A549 (cell line): ENCODE results near the gene ADAMTS20. TPM values are rescaled to one million over a fixed set of nuclear protein-coding genes. Genes with fewer than 3 reads are reported as not detected.
"Not testable (repeated sequence)": the region's sequence is repeated elsewhere in the genome, so short reads cannot be mapped to it uniquely, and the experiment has no call there.

ENCODE experiments used
- ATAC-seq, 2 experiments: fragments of 200-7000 bp in 1 of 2; fragments of >200 bp in 1 of 2; cut with Nextera tagmentation in 1 of 2; cut with Tn5 transposase in 1 of 2; 3 replicates each; pipeline versions ENCODE4 v1.8.0 to v1.9.1; 2018 to 2020; ENCODE audit warnings: mild to moderate bottlenecking in 1 of 2, moderate library complexity in 1 of 2
- CTCF ChIA-PET: fragments of 300-600 bp; sonication (Branson Sonifier 250); formaldehyde crosslinking; extraction: SDS; loops from one replicate; lab custom pipeline; 2021; ENCODE audit warnings: antibody characterized with exemption, inconsistent platforms; lab: Yijun Ruan, JAX
- POLR2A ChIA-PET: fragments of 350-600 bp; formaldehyde crosslinking; extraction: SDS; loops from one replicate; lab custom pipeline; 2021; ENCODE audit warnings: antibody characterized with exemption, inconsistent platforms; lab: Yijun Ruan, JAX
- DNase-seq, 2 experiments: peaks; one replicate each; pipeline versions ENCODE4 v3.0.0 to v3.0.0-alpha.2; 2011 to 2016; ENCODE audit warnings: low read depth in 1 of 2, low spot score in 1 of 2
- FAIRE-seq: peaks from 2 replicates; lab custom pipeline; 2011; peaks lifted over from hg19 to GRCh38; lab: Jason Lieb, UNC
- H3K27ac ChIP-seq, 2 experiments: fragments of >200 bp; sonication (Bioruptor Twin); formaldehyde crosslinking; 3 replicates each; pipeline ENCODE4 v1.5.1; 2016 to 2017
- H3K4me1 ChIP-seq: fragments of >200 bp; sonication (Bioruptor Twin); formaldehyde crosslinking; 3 replicates; pipeline ENCODE4 v1.6.1; 2016
- H3K4me2 ChIP-seq: fragments of >200 bp; sonication (Bioruptor Twin); formaldehyde crosslinking; 3 replicates; pipeline ENCODE4 v1.6.1; 2016
- H3K4me3 ChIP-seq: fragments of >200 bp; sonication (Bioruptor Twin); formaldehyde crosslinking; 3 replicates; pipeline ENCODE4 v1.5.1; 2016
- H3K9me3 ChIP-seq: fragments of >200 bp; sonication (Bioruptor Twin); formaldehyde crosslinking; 3 replicates; pipeline ENCODE4 v1.6.1; 2016
- BHLHE40 ChIP-seq: IDR thresholded peaks from 2 replicates; pipeline ENCODE4 v1.6.1; 2012; ENCODE audit warnings: low read depth, low read length, inconsistent platforms
- CBX8 ChIP-seq: fragments of 200-600 bp; sonication (generic); IDR thresholded peaks from 2 replicates; pipeline ENCODE4 v1.6.1; 2016
- CEBPB ChIP-seq, 2 experiments: fragments of >200 bp in 1 of 2; sonication (Bioruptor Twin) in 1 of 2; formaldehyde crosslinking in 1 of 2; IDR thresholded peaks; 2 replicates each; pipeline ENCODE4 v1.6.1; 2012 to 2016
- CHD2 ChIP-seq: fragments of 150-350 bp; IDR thresholded peaks from 2 replicates; pipeline ENCODE4 v1.6.1; 2014; ENCODE audit warnings: low read length; ENCODE audit not compliant: partially characterized antibody
- FOXS1 ChIP-seq: fragments of 250-450 bp; sonication (Bioruptor Pico); IDR thresholded peaks from 2 replicates; pipeline ENCODE4 v1.5.0; 2020; ENCODE audit warnings: mild to moderate bottlenecking, moderate library complexity
- GATA3 ChIP-seq: IDR thresholded peaks from 2 replicates; pipeline ENCODE4 v1.6.1; 2012; ENCODE audit warnings: borderline replicate concordance
- HOXB5 ChIP-seq: fragments of 250-450 bp; sonication (Bioruptor Pico); IDR thresholded peaks from 2 replicates; pipeline ENCODE4 v1.5.0; 2020; ENCODE audit warnings: mild to moderate bottlenecking, moderate library complexity
- MAFK ChIP-seq: fragments of 450-650 bp; IDR thresholded peaks from 2 replicates; pipeline ENCODE4 v1.6.1; 2014; ENCODE audit not compliant: partially characterized antibody
- MYC ChIP-seq: IDR thresholded peaks from 2 replicates; pipeline ENCODE4 v1.6.1; 2012; ENCODE audit warnings: mild to moderate bottlenecking, inconsistent platforms, low read length, improper control_type of control experiment, borderline replicate concordance
- RAD21 ChIP-seq, 2 experiments: fragments of >200 bp in 1 of 2; sonication (Bioruptor Twin) in 1 of 2; formaldehyde crosslinking in 1 of 2; IDR thresholded peaks in 1 of 2; conservative IDR thresholded peaks in 1 of 2; 2 replicates in 1 of 2; 3 replicates in 1 of 2; pipeline ENCODE4 v1.6.1; 2012 to 2018; ENCODE audit warnings: inconsistent platforms in 1 of 2
- RFX5 ChIP-seq: fragments of 450-650 bp; IDR thresholded peaks from 2 replicates; pipeline ENCODE4 v1.7.1; 2014; ENCODE audit warnings: antibody characterized with exemption, mild to moderate bottlenecking, moderate library complexity
- SMC3 ChIP-seq: fragments of >200 bp; sonication (Bioruptor Twin); formaldehyde crosslinking; IDR thresholded peaks from 3 replicates; pipeline ENCODE4 v1.6.1; 2018; ENCODE audit warnings: inconsistent platforms
- TFCP2L1 ChIP-seq: fragments of 250-450 bp; sonication (Bioruptor Pico); IDR thresholded peaks from 2 replicates; pipeline ENCODE4 v1.5.0; 2021; ENCODE audit warnings: mild to moderate bottlenecking
- ZC3H11A ChIP-seq: fragments of 450-650 bp; IDR thresholded peaks from 2 replicates; pipeline ENCODE4 v1.6.1; 2014; ENCODE audit warnings: antibody characterized with exemption, mild to moderate bottlenecking
- ZFP36 ChIP-seq: fragments of 450-650 bp; IDR thresholded peaks from 2 replicates; pipeline ENCODE4 v1.6.1; 2014; ENCODE audit warnings: borderline replicate concordance; ENCODE audit not compliant: partially characterized antibody
- WGBS: methylation state at CpG from one replicate; pipeline ENCODE4 v1.1.6; 2017; ENCODE audit errors: missing lambda C conversion rate; 5-methylcytosine and 5-hydroxymethylcytosine counted together
- polyA plus RNA-seq, 4 experiments: library from polyadenylated mRNA; depleted of rRNA in 3 of 4; stranded (reverse); fragments of >200 nt; fragmentation: RNase III in 1 of 4; extraction: RNeasy Plus Mini Kit Qiagen cat#74134 plus additional on column Dnase treatment in 1 of 4; gene quantifications; 2 replicates in 3 of 4; 3 replicates in 1 of 4; pipeline ENCODE4 v1.2.3, GENCODE V29; 2011 to 2017
- TF ChIP-seq, protein P1 (sequence below): fragments of >200 bp; sonication (Bioruptor Twin); formaldehyde crosslinking; IDR thresholded peaks from 2 replicates; pipeline ENCODE4 v1.6.1; 2016
- TF ChIP-seq, protein P2 (sequence below): IDR thresholded peaks from 2 replicates; pipeline ENCODE4 v1.6.1; 2012; ENCODE audit warnings: low read depth, borderline replicate concordance
- TF ChIP-seq, protein P3 (sequence below): fragments of >200 bp; sonication (Bioruptor Twin); formaldehyde crosslinking; IDR thresholded peaks from 3 replicates; pipeline ENCODE4 v1.5.1; 2016

The ADAMTS20 gene
- polyA plus RNA-seq, 2 of the 4 experiments (the other 2 are of a cell fraction) = not detected

DNA sequence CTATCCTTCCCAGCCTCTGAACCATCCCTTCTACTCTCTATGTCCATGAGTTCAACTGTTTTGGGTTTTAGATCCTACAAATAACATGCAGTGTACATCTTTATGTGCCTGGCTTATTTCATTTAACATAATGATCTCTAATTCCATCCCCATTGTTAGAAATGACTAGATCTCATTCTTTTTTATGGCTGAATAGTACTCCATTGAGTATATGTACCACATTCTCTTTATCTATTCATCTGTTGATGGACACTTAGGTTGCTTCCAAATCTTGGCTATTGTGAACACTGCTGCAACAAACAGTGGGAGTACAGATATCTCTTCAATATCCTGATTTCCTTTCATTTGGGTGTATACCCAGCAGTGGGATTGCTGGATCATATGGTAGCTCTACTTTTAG lies 14.3 kb downstream of the ADAMTS20 start:
- not testable (repeated sequence) for DNase-seq

DNA sequence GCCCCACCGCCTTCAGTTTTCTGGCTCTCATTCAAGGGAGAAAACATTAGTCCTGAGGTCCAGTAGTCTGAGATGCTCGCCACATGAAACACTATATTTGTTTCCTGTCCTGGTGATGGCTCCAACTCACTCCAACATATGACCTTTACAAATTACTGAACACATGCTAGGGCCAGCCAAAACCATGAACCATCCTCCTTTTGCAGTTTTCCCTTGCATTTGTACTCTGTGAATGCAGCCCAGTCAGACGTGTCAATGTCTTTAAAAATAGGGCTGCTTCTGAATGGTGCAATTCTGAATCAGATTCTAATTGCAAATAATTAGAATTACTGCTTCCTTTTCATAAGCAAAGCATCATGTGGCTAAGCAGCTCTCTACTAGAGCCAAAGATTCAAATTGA lies 36.0 kb downstream of the ADAMTS20 start:
- Histone ChIP-seq H3K4me3 (no peak overlapping the region), H3K4me1 (no peaks in the 10 kb centered on the region), H3K27ac (no peak overlapping the region), H3K4me2 (no peak overlapping the region), H3K9me3 (no peaks in the 10 kb centered on the region)
- 29% methylated on average over 3 of the region's 3 CpGs for WGBS
- DNase-seq (no peak), ATAC-seq (no peak), FAIRE-seq (no peak)
- ChIA-PET POLR2A (no interaction called here), CTCF (no interaction called here)
- TF ChIP-seq FOXS1 (CRISPR knock-in tag) (no peak), CEBPB (IDR thresholded peaks at IDR 0.05) (no peak), CHD2 (no peak), CBX8 (no peak), RFX5 (no peak), BHLHE40 (no peak), ZC3H11A (no peak), HOXB5 (CRISPR knock-in tag) (no peak), SMC3 (no peak), TFCP2L1 (CRISPR knock-in tag) (no peak), GATA3 (no peak), MAFK (no peak)
- TF ChIP-seq, protein P1, sequence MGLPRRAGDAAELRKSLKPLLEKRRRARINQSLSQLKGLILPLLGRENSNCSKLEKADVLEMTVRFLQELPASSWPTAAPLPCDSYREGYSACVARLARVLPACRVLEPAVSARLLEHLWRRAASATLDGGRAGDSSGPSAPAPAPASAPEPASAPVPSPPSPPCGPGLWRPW = no peak
- TF ChIP-seq, protein P2, sequence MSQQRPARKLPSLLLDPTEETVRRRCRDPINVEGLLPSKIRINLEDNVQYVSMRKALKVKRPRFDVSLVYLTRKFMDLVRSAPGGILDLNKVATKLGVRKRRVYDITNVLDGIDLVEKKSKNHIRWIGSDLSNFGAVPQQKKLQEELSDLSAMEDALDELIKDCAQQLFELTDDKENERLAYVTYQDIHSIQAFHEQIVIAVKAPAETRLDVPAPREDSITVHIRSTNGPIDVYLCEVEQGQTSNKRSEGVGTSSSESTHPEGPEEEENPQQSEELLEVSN = no peak

More for the DNA sequence above, 14.3 kb downstream of the ADAMTS20 start:
- H3K4me2 ChIP-seq, POLR2A ChIA-PET, H3K4me1 ChIP-seq, CTCF ChIA-PET, H3K27ac ChIP-seq, ATAC-seq, FAIRE-seq, H3K9me3 ChIP-seq, H3K4me3 ChIP-seq: not testable (repeated sequence)

DNA sequence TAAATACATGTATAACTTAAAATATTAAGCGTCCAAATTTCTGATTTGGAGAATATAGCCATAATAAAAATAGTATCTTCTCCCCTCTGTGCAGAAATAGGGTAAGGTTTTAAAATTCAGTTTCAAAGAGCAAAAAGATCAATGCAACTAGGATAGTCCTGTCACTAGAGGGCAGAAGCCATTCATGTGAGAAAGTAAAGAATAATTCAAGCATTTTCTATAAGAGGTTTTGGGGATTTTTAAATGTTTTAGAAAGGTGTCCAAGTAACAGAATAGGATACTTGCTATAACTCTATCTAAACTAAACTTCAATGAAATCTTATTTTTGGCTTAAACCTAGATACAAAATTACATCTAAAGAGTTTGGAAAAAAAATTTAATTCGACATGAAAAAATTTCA lies 50.3 kb downstream of the ADAMTS20 start:
- DNase-seq (peak; percentile 4 to 33), ATAC-seq (peak in 1 of 2 experiments; percentile 38; a peak in 1 of 6 replicates), FAIRE-seq (no peak)
- WGBS = 2% methylated on average over 2 of the region's 2 CpGs
- POLR2A ChIA-PET = no interaction called here
- Histone ChIP-seq H3K9me3 (no peaks in the 10 kb centered on the region), H3K4me1 (no peaks in the 10 kb centered on the region), H3K4me2 (no peak overlapping the region), H3K4me3 (no peak overlapping the region), H3K27ac (no peak overlapping the region)
- TF ChIP-seq, protein P3, sequence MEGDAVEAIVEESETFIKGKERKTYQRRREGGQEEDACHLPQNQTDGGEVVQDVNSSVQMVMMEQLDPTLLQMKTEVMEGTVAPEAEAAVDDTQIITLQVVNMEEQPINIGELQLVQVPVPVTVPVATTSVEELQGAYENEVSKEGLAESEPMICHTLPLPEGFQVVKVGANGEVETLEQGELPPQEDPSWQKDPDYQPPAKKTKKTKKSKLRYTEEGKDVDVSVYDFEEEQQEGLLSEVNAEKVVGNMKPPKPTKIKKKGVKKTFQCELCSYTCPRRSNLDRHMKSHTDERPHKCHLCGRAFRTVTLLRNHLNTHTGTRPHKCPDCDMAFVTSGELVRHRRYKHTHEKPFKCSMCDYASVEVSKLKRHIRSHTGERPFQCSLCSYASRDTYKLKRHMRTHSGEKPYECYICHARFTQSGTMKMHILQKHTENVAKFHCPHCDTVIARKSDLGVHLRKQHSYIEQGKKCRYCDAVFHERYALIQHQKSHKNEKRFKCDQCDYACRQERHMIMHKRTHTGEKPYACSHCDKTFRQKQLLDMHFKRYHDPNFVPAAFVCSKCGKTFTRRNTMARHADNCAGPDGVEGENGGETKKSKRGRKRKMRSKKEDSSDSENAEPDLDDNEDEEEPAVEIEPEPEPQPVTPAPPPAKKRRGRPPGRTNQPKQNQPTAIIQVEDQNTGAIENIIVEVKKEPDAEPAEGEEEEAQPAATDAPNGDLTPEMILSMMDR = peak; percentile 44
- TF ChIP-seq ZFP36 = no peak
- TF ChIP-seq SMC3 = peak; percentile 33; the same call in 1 of the 3 replicates
- peak; percentile 49 to 67; a peak in 4 of 5 replicates for TF ChIP-seq RAD21 (conservative IDR thresholded peaks at IDR 0.05 in 1 of 2, IDR thresholded peaks at IDR 0.05 in 1 of 2)
- CTCF ChIA-PET = interaction anchor here (1.1 kb wide), 1 partner anchor 381 kb away, joined by 3 read pairs; no protein-coding TSS in a partner anchor

DNA sequence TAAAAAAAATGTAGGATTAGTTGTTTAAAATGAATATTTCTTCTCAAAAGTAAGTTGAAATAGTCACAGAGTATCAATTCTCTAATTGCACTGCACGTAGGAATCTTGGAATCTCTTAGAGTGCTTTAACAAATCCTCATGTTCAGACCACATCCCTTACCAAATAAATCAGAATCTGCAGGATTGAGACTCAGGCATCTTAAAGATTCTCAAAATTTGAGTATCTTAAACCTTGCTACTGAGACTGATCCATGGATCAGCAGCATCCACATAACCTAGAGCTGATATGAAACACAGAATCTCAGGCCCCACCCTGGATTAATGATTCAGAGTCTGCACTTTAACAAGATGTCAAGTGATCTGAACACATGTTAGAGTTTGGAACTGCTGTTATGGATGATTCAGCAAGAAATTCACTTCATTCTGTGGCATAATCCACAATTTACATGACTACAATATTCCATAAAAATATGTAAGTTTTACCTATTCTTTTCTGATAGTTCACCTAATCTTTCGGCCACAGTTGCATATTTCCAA lies 58.7 kb downstream of the ADAMTS20 start:
- H3K4me3 ChIP-seq = no peak overlapping the region
- DNase-seq (no peak), ATAC-seq (no peak), FAIRE-seq (no peak)
- no peaks in the 10 kb centered on the region for H3K9me3 ChIP-seq
- H3K27ac ChIP-seq = no peak overlapping the region
- 3% methylated on average over 2 of the region's 2 CpGs for WGBS
- POLR2A ChIA-PET = no interaction called here
- H3K4me1 ChIP-seq = no peaks in the 10 kb centered on the region
- H3K4me2 ChIP-seq = no peak overlapping the region
- TF ChIP-seq MAFK = peak; percentile 18
- no peak for TF ChIP-seq MYC
- CTCF ChIA-PET = no interaction called here
